VCaP (cell line): ENCODE results near the gene C3orf85.

Experiments
- H3K27ac ChIP-seq: fragments of 450-650 bp; 2 replicates; pipeline ENCODE4 v1.5.1; 2017
- CTCF ChIP-seq: fragments of 450-650 bp; conservative IDR thresholded peaks from 2 replicates; pipeline ENCODE4 v1.5.1; 2017; ENCODE audit warnings: mild to moderate bottlenecking, moderate library complexity

Gene C3orf85

GRCh38 chr3:109191421-109191820, 54.9 kb downstream of the C3orf85 start:
- TF ChIP-seq CTCF: no peak
- no peak overlapping the region for H3K27ac ChIP-seq

GRCh38 chr3:109195815-109196214, 59.3 kb downstream of the C3orf85 start:
- no peak overlapping the region for H3K27ac ChIP-seq

More at GRCh38 chr3:109195815-109196214, 59.3 kb downstream of the C3orf85 start:
- TF ChIP-seq CTCF: no peak
